ENCODE measurements around the gene ARL6IP6.
"Not testable (repeated sequence)": the region's sequence is repeated elsewhere in the genome, so short reads cannot be mapped to it uniquely, and the experiment has no call there.

DNA sequence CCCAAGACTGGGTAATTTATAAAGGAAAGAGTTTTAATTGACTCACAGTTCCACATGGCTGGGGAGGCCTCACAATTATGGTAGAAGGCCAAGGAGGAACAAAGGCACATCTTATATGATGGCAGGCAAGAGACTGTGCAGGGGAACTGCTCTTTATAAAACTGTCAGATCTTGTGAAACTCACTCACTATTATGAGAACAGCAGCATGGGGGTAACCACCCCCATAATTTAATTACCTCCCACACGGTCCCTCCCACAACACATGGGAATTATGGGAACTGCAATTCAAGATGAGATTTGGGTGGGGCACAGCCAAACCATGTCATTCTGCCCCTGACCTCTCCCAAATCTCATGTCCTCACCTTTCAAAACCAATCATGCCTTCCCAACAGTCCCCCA, 19.1 kb downstream of the ARL6IP6 start:
- TF ChIP-seq, protein P1, sequence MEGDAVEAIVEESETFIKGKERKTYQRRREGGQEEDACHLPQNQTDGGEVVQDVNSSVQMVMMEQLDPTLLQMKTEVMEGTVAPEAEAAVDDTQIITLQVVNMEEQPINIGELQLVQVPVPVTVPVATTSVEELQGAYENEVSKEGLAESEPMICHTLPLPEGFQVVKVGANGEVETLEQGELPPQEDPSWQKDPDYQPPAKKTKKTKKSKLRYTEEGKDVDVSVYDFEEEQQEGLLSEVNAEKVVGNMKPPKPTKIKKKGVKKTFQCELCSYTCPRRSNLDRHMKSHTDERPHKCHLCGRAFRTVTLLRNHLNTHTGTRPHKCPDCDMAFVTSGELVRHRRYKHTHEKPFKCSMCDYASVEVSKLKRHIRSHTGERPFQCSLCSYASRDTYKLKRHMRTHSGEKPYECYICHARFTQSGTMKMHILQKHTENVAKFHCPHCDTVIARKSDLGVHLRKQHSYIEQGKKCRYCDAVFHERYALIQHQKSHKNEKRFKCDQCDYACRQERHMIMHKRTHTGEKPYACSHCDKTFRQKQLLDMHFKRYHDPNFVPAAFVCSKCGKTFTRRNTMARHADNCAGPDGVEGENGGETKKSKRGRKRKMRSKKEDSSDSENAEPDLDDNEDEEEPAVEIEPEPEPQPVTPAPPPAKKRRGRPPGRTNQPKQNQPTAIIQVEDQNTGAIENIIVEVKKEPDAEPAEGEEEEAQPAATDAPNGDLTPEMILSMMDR (conservative IDR thresholded peaks at IDR 0.05 in 1 of 2, IDR thresholded peaks at IDR 0.05 in 1 of 2; ENCODE audit: extremely low read depth in 1 of 2, insufficient read depth in 1 of 2, low read depth in 1 of 2, low read length in 2 of 2): not testable (repeated sequence)
- not testable (repeated sequence) for TF ChIP-seq EZH2 (IDR thresholded peaks at IDR 0.05; ENCODE audit: borderline replicate concordance, low read length)
